Measurements from ENCODE around the gene MAP7D3. TPM values are rescaled to one million over a fixed set of nuclear protein-coding genes. Genes with fewer than 3 reads are reported as not detected.

The MAP7D3 gene
- total RNA-seq, 1 experiment from 2014 or later: 18.0 TPM

GRCh38 chrX:136210806-136211205 lies 40.4 kb downstream of the MAP7D3 start:
- TF ChIP-seq, protein P1, sequence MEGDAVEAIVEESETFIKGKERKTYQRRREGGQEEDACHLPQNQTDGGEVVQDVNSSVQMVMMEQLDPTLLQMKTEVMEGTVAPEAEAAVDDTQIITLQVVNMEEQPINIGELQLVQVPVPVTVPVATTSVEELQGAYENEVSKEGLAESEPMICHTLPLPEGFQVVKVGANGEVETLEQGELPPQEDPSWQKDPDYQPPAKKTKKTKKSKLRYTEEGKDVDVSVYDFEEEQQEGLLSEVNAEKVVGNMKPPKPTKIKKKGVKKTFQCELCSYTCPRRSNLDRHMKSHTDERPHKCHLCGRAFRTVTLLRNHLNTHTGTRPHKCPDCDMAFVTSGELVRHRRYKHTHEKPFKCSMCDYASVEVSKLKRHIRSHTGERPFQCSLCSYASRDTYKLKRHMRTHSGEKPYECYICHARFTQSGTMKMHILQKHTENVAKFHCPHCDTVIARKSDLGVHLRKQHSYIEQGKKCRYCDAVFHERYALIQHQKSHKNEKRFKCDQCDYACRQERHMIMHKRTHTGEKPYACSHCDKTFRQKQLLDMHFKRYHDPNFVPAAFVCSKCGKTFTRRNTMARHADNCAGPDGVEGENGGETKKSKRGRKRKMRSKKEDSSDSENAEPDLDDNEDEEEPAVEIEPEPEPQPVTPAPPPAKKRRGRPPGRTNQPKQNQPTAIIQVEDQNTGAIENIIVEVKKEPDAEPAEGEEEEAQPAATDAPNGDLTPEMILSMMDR (IDR thresholded peaks at IDR 0.05; ENCODE audit: unreplicated experiment): no peak
- BruUV-seq (replicated peaks): TSS peak; percentile 67
- Mint-ChIP-seq H3K9me3 (ENCODE audit: unreplicated experiment) (no peaks in the 10 kb centered on the region), H3K36me3 (ENCODE audit: insufficient read depth, unreplicated experiment) (no peaks in the 10 kb centered on the region), H3K27ac (ENCODE audit: low read depth, unreplicated experiment) (no peak overlapping the region), H3K4me3 (ENCODE audit: unreplicated experiment) (no peak overlapping the region), H3K4me1 (ENCODE audit: insufficient read depth, unreplicated experiment) (peaks cover 14% of the 10 kb centered on the region), H3K27me3 (ENCODE audit: insufficient read depth, unreplicated experiment) (peaks cover 56% of the 10 kb centered on the region)
- ChIA-PET CTCF (interaction anchor here (1.5 to 3.3 kb wide), 3 partner anchors 45 to 182 kb away, joined by 4 to 22 read pairs (median 13); no protein-coding TSS in a partner anchor), POLR2A (no interaction called here)
- intact Hi-C loops (cut with micrococcal nuclease): no loop called here
- no peak for DNase-seq (ENCODE audit: unreplicated experiment)

DNA sequence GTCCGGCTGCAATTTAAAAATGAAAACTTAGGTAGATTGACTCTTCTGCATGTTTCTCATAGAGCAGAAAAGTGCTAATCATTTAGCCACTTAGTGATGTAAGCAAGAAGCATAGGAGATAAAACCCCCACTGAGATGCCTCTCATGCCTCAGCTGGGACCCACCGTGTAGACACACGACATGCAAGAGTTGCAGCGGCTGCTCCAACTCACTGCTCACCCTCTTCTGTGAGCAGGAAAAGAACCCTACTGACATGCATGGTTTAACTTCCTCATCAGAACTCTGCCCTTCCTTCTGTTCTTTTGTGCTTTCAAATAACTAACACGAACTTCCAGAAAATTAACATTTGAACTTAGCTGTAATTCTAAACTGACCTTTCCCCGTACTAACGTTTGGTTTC lies 41.0 kb downstream of the MAP7D3 start:
- H3K27me3 Mint-ChIP-seq (ENCODE audit: insufficient read depth, unreplicated experiment): peaks cover 62% of the 10 kb centered on the region
- no peak overlapping the region for H3K27ac Mint-ChIP-seq (ENCODE audit: low read depth, unreplicated experiment)
- ChIA-PET CTCF (interaction anchor here (0.6 to 3.3 kb wide), 7 partner anchors 10 to 222 kb away, joined by 3 to 22 read pairs (median 4); no protein-coding TSS in a partner anchor), POLR2A (interaction anchor here (1.2 kb wide), 1 partner anchor 182 kb away, joined by 3 read pairs; no protein-coding TSS in a partner anchor)
- H3K4me1 Mint-ChIP-seq (ENCODE audit: insufficient read depth, unreplicated experiment): peaks cover 12% of the 10 kb centered on the region
- H3K36me3 Mint-ChIP-seq (ENCODE audit: insufficient read depth, unreplicated experiment): no peaks in the 10 kb centered on the region
- DNase-seq (ENCODE audit: unreplicated experiment): no peak
- intact Hi-C loops (cut with micrococcal nuclease): no loop called here
- no TSS peak for BruUV-seq (replicated peaks)
- TF ChIP-seq, protein P1 (IDR thresholded peaks at IDR 0.05; ENCODE audit: unreplicated experiment): no peak
- no peaks in the 10 kb centered on the region for H3K9me3 Mint-ChIP-seq (ENCODE audit: unreplicated experiment)
- no peak overlapping the region for H3K4me3 Mint-ChIP-seq (ENCODE audit: unreplicated experiment)

- H3K4me1 Mint-ChIP-seq (ENCODE audit: insufficient read depth, unreplicated experiment): peaks cover 8% of the 10 kb centered on the region
- POLR2A ChIA-PET: interaction anchor here (1.2 kb wide), 1 partner anchor 181 kb away, joined by 3 read pairs; no protein-coding TSS in a partner anchor
- no peak overlapping the region for H3K4me3 Mint-ChIP-seq (ENCODE audit: unreplicated experiment)
- peaks cover 67% of the 10 kb centered on the region for H3K27me3 Mint-ChIP-seq (ENCODE audit: insufficient read depth, unreplicated experiment)
- DNase-seq (ENCODE audit: unreplicated experiment): no peak
- H3K9me3 Mint-ChIP-seq (ENCODE audit: unreplicated experiment): no peaks in the 10 kb centered on the region
- BruUV-seq (replicated peaks): no TSS peak
- TF ChIP-seq, protein P1 (IDR thresholded peaks at IDR 0.05; ENCODE audit: unreplicated experiment): no peak
- intact Hi-C loops (cut with micrococcal nuclease): loop anchor here (1.0 to 2.0 kb wide), 2 partner anchors 43 to 181 kb away; no protein-coding TSS in a partner anchor
- H3K27ac Mint-ChIP-seq (ENCODE audit: low read depth, unreplicated experiment): no peak overlapping the region
- CTCF ChIA-PET: interaction anchor here (0.6 to 3.3 kb wide), 9 partner anchors 10 to 221 kb away, joined by 3 to 22 read pairs (median 4); no protein-coding TSS in a partner anchor
- H3K36me3 Mint-ChIP-seq (ENCODE audit: insufficient read depth, unreplicated experiment): no peaks in the 10 kb centered on the region
These were observed 41.4 kb downstream of the MAP7D3 start for GRCh38 chrX:136209751-136210150.

DNA sequence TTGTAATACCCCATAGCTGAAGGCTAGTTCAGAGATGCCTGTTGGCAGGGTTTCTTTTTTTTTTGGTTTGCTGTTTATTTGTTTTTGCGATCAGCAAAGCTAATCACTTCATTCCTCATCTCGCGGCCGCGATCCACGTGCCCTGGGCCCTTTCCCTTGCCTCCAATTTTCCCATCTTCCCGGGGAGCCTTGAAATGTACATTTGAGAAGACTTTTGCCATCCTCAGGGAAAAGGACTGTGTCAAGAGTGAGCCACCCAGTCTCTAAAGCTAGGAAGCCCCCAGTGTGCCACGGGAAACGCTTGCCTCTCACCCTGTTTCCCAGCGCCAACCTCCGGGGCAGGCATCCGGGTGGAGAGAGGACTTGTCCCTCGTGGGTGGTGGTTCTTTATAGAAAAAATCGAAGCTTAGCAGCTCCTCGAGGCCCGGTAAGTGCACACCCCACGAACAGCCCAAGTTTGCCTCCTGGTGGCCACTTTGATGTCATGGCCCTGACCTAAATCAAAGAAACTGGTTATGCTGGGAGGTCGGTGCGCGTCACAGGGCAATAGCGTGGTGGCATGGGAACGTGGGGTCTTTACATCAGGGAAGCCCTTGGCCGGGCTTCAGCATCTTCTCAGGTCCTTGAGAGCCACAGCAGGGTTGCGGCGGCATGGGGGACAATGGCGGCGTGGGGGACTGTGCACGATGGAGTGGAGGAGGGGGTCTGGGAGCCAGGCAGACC lies 42.0 kb downstream of the MAP7D3 start:
- ChIA-PET POLR2A (interaction anchor here (1.2 kb wide), 1 partner anchor 181 kb away, joined by 3 read pairs; no protein-coding TSS in a partner anchor), CTCF (interaction anchor here (0.6 to 3.3 kb wide), 12 partner anchors 9 to 353 kb away, joined by 3 to 22 read pairs (median 4); no protein-coding TSS in a partner anchor)
- Mint-ChIP-seq H3K4me1 (ENCODE audit: insufficient read depth, unreplicated experiment) (peaks cover 2% of the 10 kb centered on the region), H3K9me3 (ENCODE audit: unreplicated experiment) (no peaks in the 10 kb centered on the region), H3K4me3 (ENCODE audit: unreplicated experiment) (no peak overlapping the region), H3K36me3 (ENCODE audit: insufficient read depth, unreplicated experiment) (no peaks in the 10 kb centered on the region), H3K27ac (ENCODE audit: low read depth, unreplicated experiment) (no peak overlapping the region), H3K27me3 (ENCODE audit: insufficient read depth, unreplicated experiment) (peaks cover 72% of the 10 kb centered on the region)
- intact Hi-C loops (cut with micrococcal nuclease): loop anchor here (1.0 to 2.0 kb wide), 2 partner anchors 42 to 181 kb away; no protein-coding TSS in a partner anchor
- no TSS peak for BruUV-seq (replicated peaks)
- peak; percentile 38 for DNase-seq (ENCODE audit: unreplicated experiment)
- TF ChIP-seq, protein P1 (IDR thresholded peaks at IDR 0.05; ENCODE audit: unreplicated experiment): peak; percentile 42
